ENCODE results near the gene KLHL29. TPM values are rescaled to one million over a fixed set of nuclear protein-coding genes. Genes with fewer than 3 reads are reported as not detected.

The KLHL29 gene
- total RNA-seq, 1 donor from 2014 or later, result 36.5 TPM

DNA sequence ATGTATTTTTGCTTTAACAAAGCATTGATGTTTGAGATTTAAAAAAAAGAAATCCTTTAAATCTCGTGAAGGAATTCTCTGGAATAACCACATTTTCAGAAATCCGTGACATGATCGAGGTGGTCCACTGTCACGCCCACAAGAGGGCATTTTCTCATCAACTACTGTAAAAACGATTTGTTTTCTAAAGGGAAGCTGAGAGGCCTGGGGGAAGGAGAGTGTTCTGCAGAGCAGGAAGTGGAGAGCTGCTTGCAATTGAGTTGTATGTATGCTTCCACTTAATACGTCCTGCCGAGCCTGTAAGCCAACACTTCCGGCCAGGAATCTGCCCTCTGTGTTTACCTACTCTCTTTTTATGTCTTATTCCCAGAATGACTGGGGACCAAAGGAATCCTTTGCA is 19.4 kb downstream of the KLHL29 start:
- no peak for DNase-seq
- Mint-ChIP-seq H3K9me3 (ENCODE audit: unreplicated experiment) (peaks cover 3% of the 10 kb centered on the region), H3K36me3 (ENCODE audit: unreplicated experiment) (peaks cover 5% of the 10 kb centered on the region)

DNA sequence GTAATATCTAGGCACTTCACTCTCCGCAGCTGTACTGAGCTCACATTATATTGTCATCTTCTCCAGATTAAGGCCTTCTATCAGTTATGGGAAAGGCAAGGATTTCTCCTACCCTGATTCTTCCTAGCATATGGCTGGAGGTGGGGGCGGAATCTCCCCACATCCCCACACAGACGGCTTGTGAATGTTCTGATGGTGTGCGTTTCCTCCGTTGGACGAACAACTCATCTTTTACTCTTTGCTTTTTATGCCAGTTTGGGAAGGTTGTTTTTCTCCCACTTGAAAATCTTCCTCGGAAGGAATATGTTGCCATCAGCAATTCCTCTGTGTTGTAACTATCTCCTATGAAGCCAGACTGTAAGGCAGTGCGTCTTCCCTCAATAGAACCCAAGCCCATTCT is 24.3 kb downstream of the KLHL29 start:
- Mint-ChIP-seq H3K27ac (ENCODE audit: unreplicated experiment) (no peak overlapping the region), H3K4me3 (ENCODE audit: unreplicated experiment) (no peak overlapping the region), H3K27me3 (ENCODE audit: unreplicated experiment) (no peaks in the 10 kb centered on the region), H3K4me1 (ENCODE audit: low read depth, unreplicated experiment) (peaks cover 10% of the 10 kb centered on the region), H3K9me3 (ENCODE audit: unreplicated experiment) (peaks cover 2% of the 10 kb centered on the region), H3K36me3 (ENCODE audit: unreplicated experiment) (peaks cover 5% of the 10 kb centered on the region)
- TF ChIP-seq, protein P1, sequence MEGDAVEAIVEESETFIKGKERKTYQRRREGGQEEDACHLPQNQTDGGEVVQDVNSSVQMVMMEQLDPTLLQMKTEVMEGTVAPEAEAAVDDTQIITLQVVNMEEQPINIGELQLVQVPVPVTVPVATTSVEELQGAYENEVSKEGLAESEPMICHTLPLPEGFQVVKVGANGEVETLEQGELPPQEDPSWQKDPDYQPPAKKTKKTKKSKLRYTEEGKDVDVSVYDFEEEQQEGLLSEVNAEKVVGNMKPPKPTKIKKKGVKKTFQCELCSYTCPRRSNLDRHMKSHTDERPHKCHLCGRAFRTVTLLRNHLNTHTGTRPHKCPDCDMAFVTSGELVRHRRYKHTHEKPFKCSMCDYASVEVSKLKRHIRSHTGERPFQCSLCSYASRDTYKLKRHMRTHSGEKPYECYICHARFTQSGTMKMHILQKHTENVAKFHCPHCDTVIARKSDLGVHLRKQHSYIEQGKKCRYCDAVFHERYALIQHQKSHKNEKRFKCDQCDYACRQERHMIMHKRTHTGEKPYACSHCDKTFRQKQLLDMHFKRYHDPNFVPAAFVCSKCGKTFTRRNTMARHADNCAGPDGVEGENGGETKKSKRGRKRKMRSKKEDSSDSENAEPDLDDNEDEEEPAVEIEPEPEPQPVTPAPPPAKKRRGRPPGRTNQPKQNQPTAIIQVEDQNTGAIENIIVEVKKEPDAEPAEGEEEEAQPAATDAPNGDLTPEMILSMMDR (IDR thresholded peaks at IDR 0.05; ENCODE audit: partially characterized antibody, unreplicated experiment), result no peak
- no peak for DNase-seq

More for the DNA sequence above, 19.4 kb downstream of the KLHL29 start:
- H3K27ac Mint-ChIP-seq (ENCODE audit: unreplicated experiment), result peak overlapping the region; percentile 22
- no peak overlapping the region for H3K4me3 Mint-ChIP-seq (ENCODE audit: unreplicated experiment)
- H3K4me1 Mint-ChIP-seq (ENCODE audit: low read depth, unreplicated experiment), result peaks cover 20% of the 10 kb centered on the region
- no peaks in the 10 kb centered on the region for H3K27me3 Mint-ChIP-seq (ENCODE audit: unreplicated experiment)
- TF ChIP-seq, protein P1 (IDR thresholded peaks at IDR 0.05; ENCODE audit: partially characterized antibody, unreplicated experiment), result no peak

DNA sequence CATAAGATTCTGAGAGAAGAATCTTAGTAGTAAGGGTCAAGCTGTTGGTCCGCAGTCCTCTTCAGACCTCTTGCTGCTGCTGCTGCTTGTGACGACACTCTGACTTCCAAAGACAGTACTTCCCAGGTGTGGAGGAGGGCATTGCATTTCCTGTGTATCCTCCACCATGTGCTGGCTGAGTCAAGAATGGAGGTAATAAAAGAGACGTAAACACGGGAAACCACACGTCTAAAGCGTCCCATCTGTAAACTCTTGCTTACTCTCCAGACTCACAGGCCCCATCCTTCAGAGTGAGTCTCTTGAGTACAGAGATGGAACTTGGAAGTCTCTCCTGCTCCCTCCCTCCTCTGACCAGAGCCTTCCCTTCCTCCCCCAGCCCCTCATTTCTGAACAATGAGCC is 25.6 kb downstream of the KLHL29 start:
- peaks cover 5% of the 10 kb centered on the region for H3K36me3 Mint-ChIP-seq (ENCODE audit: unreplicated experiment)
- DNase-seq, result no peak
- peaks cover 6% of the 10 kb centered on the region for H3K9me3 Mint-ChIP-seq (ENCODE audit: unreplicated experiment)
- TF ChIP-seq, protein P1 (IDR thresholded peaks at IDR 0.05; ENCODE audit: partially characterized antibody, unreplicated experiment), result no peak
- H3K27ac Mint-ChIP-seq (ENCODE audit: unreplicated experiment), result no peak overlapping the region
- H3K4me3 Mint-ChIP-seq (ENCODE audit: unreplicated experiment), result no peak overlapping the region
- peaks cover 6% of the 10 kb centered on the region for H3K4me1 Mint-ChIP-seq (ENCODE audit: low read depth, unreplicated experiment)
- H3K27me3 Mint-ChIP-seq (ENCODE audit: unreplicated experiment), result no peaks in the 10 kb centered on the region

GRCh38 chr2:23411752-23412431 is 26.9 kb downstream of the KLHL29 start:
- TF ChIP-seq, protein P1 (IDR thresholded peaks at IDR 0.05; ENCODE audit: partially characterized antibody, unreplicated experiment), result no peak
- peaks cover 6% of the 10 kb centered on the region for H3K4me1 Mint-ChIP-seq (ENCODE audit: low read depth, unreplicated experiment)
- peaks cover 5% of the 10 kb centered on the region for H3K36me3 Mint-ChIP-seq (ENCODE audit: unreplicated experiment)
- DNase-seq, result no peak
- no peak overlapping the region for H3K4me3 Mint-ChIP-seq (ENCODE audit: unreplicated experiment)
- no peaks in the 10 kb centered on the region for H3K27me3 Mint-ChIP-seq (ENCODE audit: unreplicated experiment)
- H3K27ac Mint-ChIP-seq (ENCODE audit: unreplicated experiment), result no peak overlapping the region
- peaks cover 6% of the 10 kb centered on the region for H3K9me3 Mint-ChIP-seq (ENCODE audit: unreplicated experiment)

DNA sequence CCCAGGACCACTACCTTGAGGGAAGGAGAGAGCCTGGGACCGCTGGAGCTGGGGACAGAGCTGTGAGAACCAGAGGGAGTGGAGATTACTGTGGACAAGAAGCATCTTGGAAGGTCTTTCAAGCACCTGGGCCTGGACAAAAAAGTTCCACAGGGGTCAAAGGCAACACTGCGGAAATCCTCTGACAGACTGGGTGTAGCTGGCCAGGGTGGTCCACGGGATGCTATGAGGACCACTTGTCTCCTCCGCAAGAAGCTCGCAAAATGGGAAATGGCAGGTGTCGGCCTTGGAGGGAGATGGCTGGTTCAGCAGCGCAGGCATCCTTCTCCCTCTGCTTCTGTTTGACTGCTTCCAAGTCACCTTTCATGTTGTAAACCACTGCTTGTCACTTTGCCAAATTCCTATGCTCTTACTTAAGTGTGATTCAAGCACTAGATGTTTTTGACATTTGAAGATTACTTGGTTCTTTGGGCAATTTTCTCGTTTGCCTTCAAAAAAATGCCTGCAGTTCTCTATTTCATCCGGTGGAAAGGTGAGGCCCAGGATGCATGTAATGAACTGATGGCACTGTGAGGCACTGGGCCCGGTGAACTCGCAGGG is 27.7 kb downstream of the KLHL29 start:
- Mint-ChIP-seq H3K4me3 (ENCODE audit: unreplicated experiment) (no peak overlapping the region), H3K27me3 (ENCODE audit: unreplicated experiment) (no peaks in the 10 kb centered on the region), H3K27ac (ENCODE audit: unreplicated experiment) (no peak overlapping the region), H3K4me1 (ENCODE audit: low read depth, unreplicated experiment) (peaks cover 6% of the 10 kb centered on the region), H3K9me3 (ENCODE audit: unreplicated experiment) (peaks cover 6% of the 10 kb centered on the region), H3K36me3 (ENCODE audit: unreplicated experiment) (peaks cover 5% of the 10 kb centered on the region)
- TF ChIP-seq, protein P1 (IDR thresholded peaks at IDR 0.05; ENCODE audit: partially characterized antibody, unreplicated experiment), result no peak
- no peak for DNase-seq
